Measurements from ENCODE around the gene SPG7. TPM values are rescaled to one million over a fixed set of nuclear protein-coding genes. Genes with fewer than 3 reads are reported as not detected.
A peak's percentile ranks its signal among the peaks of the same experiment; 100 is the strongest.

SPG7 gene
- total RNA-seq, 1 donor from 2014 or later, result 184 TPM

DNA sequence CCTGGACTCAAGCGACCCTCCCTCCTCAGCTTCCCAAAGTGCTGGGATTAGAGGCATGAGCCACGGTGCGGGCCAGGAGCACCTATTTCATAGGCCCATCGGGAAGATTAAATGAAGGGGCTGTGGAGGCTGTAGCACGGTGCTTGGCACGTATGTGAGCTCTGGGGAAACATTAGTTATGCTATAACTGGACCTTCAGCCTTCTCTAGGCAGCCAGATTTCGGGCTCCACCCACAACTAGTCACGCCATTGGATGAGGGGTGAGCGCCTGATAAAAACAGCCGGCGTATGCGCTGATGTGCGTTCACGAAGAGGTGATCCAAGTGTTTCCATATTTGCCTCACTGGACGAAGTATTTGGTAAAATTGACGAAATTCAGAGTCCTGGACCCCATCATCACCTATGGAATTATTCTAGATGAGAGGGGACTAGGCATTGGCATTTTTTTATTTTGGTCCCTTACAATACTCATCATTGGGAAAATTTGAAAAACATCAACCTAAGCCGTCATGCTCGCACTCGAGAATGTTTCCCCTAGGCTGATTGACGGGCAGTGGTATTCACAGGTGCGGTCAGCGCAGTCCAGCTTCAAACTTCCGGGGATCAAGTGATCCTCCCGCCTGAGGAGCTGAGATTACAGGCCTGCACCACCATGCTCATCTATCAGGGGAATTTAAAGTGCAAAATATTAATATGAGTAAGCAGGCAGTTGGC is 16.1 kb upstream of the SPG7 start:
- Mint-ChIP-seq H3K4me1 (ENCODE audit: low read depth) (peaks cover 25% of the 10 kb centered on the region), H3K9me3 (ENCODE audit: low read depth) (no peaks in the 10 kb centered on the region), H3K27ac (peak overlapping the region; percentile 19), H3K4me3 (ENCODE audit: low read depth) (peak overlapping the region; percentile 85), H3K27me3 (no peaks in the 10 kb centered on the region), H3K36me3 (ENCODE audit: insufficient read depth) (no peaks in the 10 kb centered on the region)
- TF ChIP-seq, protein P1, sequence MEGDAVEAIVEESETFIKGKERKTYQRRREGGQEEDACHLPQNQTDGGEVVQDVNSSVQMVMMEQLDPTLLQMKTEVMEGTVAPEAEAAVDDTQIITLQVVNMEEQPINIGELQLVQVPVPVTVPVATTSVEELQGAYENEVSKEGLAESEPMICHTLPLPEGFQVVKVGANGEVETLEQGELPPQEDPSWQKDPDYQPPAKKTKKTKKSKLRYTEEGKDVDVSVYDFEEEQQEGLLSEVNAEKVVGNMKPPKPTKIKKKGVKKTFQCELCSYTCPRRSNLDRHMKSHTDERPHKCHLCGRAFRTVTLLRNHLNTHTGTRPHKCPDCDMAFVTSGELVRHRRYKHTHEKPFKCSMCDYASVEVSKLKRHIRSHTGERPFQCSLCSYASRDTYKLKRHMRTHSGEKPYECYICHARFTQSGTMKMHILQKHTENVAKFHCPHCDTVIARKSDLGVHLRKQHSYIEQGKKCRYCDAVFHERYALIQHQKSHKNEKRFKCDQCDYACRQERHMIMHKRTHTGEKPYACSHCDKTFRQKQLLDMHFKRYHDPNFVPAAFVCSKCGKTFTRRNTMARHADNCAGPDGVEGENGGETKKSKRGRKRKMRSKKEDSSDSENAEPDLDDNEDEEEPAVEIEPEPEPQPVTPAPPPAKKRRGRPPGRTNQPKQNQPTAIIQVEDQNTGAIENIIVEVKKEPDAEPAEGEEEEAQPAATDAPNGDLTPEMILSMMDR (IDR thresholded peaks at IDR 0.05; ENCODE audit: unreplicated experiment), result no peak
- no peak for DNase-seq (ENCODE audit: low spot score, unreplicated experiment)

DNA sequence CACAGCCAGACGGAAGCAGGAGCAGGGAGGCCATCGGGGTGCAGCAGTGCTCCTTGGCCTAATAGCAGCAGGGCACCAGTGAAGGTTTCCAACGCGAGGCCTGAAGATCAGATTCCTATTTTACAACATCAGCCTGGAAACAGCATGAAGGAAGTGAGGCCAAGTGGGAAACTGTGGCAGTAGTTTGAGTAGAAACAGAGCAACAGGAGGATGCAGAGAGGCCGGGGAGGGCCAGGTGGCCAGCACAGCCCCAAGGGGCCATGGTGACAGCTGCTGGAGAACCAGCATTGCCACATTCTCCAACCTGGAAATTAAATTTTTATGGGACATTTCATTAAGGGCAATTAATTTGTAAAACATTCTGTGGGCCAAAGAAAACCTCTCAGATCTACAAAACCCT is 14.4 kb upstream of the SPG7 start:
- Mint-ChIP-seq H3K4me1 (ENCODE audit: low read depth) (peaks cover 15% of the 10 kb centered on the region), H3K27ac (no peak overlapping the region), H3K9me3 (ENCODE audit: low read depth) (no peaks in the 10 kb centered on the region), H3K27me3 (no peaks in the 10 kb centered on the region), H3K36me3 (ENCODE audit: insufficient read depth) (no peaks in the 10 kb centered on the region), H3K4me3 (ENCODE audit: low read depth) (no peak overlapping the region)
- no peak for DNase-seq (ENCODE audit: low spot score, unreplicated experiment)
- TF ChIP-seq, protein P1 (IDR thresholded peaks at IDR 0.05; ENCODE audit: unreplicated experiment), result no peak

DNA sequence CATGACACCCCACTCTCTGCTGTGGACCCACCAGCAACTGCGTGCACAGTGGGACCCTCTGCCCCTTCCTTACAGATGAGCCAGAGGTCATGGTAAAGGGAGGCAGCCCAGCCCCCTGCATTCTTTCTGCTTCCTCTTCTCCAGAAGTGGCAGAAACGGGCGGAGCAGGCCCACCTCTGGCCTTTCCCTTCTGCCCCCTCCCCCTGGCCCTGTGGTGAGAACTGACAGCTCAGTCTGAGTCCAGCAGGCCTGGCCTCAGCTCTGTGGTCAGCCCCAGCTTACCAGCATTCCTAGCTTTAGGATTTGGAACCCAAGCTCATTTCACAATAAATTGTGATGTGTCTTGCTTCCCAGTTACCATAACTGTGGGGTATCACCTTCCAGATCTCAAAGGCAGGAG is 13.1 kb upstream of the SPG7 start:
- H3K9me3 Mint-ChIP-seq (ENCODE audit: low read depth), result no peaks in the 10 kb centered on the region
- H3K27ac Mint-ChIP-seq, result peak overlapping the region; percentile 73
- H3K27me3 Mint-ChIP-seq, result no peaks in the 10 kb centered on the region
- no peak overlapping the region for H3K4me3 Mint-ChIP-seq (ENCODE audit: low read depth)
- DNase-seq (ENCODE audit: low spot score, unreplicated experiment), result no peak
- H3K4me1 Mint-ChIP-seq (ENCODE audit: low read depth), result peaks cover 11% of the 10 kb centered on the region
- H3K36me3 Mint-ChIP-seq (ENCODE audit: insufficient read depth), result no peaks in the 10 kb centered on the region
- TF ChIP-seq, protein P1 (IDR thresholded peaks at IDR 0.05; ENCODE audit: unreplicated experiment), result no peak

DNA sequence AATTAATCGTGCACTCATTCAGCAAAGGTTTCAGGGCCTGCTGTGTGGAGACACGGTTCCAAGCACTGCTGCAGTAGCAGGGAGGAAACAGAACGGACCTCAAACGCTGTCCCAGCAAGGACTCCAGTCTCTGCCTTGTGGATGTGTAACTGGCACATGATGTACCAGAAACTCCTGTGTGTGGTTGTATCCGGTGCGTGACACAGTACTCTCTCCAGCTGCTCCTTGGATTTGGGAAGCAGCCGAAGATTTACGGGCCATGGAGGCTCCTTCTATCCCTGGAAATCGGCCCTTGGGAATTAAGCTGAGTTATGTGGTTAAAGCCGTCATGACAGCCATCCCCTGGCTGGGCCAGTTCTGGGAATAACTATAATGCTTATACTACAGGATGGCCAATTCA is 9.4 kb upstream of the SPG7 start:
- H3K9me3 Mint-ChIP-seq (ENCODE audit: low read depth), result no peaks in the 10 kb centered on the region
- no peaks in the 10 kb centered on the region for H3K27me3 Mint-ChIP-seq
- H3K27ac Mint-ChIP-seq, result no peak overlapping the region
- TF ChIP-seq, protein P1 (IDR thresholded peaks at IDR 0.05; ENCODE audit: unreplicated experiment), result no peak
- peaks cover 9% of the 10 kb centered on the region for H3K4me1 Mint-ChIP-seq (ENCODE audit: low read depth)
- no peak overlapping the region for H3K4me3 Mint-ChIP-seq (ENCODE audit: low read depth)
- DNase-seq (ENCODE audit: low spot score, unreplicated experiment), result no peak
- H3K36me3 Mint-ChIP-seq (ENCODE audit: insufficient read depth), result no peaks in the 10 kb centered on the region

DNA sequence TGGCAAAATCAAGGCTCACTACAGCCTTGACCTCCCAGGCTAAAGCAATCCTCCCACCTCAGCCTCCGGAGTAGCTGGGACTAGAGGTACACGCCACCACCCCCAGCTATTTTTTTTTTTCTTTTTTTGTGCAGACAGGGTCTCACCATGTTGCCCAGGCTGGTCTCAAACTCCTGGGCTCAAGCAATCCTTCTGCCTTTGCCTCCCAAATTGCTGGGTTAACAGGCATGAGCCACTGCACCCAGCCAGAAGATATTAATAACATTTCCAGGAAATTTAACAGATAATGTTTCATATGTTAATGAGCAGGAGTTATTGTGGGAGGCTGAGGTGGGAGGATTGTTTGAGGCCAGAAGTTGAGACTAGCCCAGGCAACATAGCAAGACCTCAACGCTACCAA is 8.4 kb upstream of the SPG7 start:
- no peak overlapping the region for H3K4me3 Mint-ChIP-seq (ENCODE audit: low read depth)
- H3K4me1 Mint-ChIP-seq (ENCODE audit: low read depth), result peaks cover 9% of the 10 kb centered on the region
- H3K27ac Mint-ChIP-seq, result no peak overlapping the region
- no peaks in the 10 kb centered on the region for H3K9me3 Mint-ChIP-seq (ENCODE audit: low read depth)
- TF ChIP-seq, protein P1 (IDR thresholded peaks at IDR 0.05; ENCODE audit: unreplicated experiment), result no peak
- H3K27me3 Mint-ChIP-seq, result no peaks in the 10 kb centered on the region
- H3K36me3 Mint-ChIP-seq (ENCODE audit: insufficient read depth), result no peaks in the 10 kb centered on the region
- no peak for DNase-seq (ENCODE audit: low spot score, unreplicated experiment)
